ENCODE results near the gene HSPA12B. TPM values are rescaled to one million over a fixed set of nuclear protein-coding genes. Genes with fewer than 3 reads are reported as not detected.

HSPA12B gene
- total and polyA plus RNA-seq, 2 of the 13 experiments (the other 11 are each of a cell fraction or from before 2014, with no cell fraction given), result 0.01 TPM; not detected in 1

- TF ChIP-seq AHDC1 (CRISPR knock-in tag; IDR thresholded peaks at IDR 0.05; ENCODE audit: borderline replicate concordance), result no peak
- no peak for TF ChIP-seq USF2 (IDR thresholded peaks at IDR 0.05; ENCODE audit: low read depth, low read length)
- TF ChIP-seq USF2 (CRISPR knock-in tag; IDR thresholded peaks at IDR 0.05; ENCODE audit: borderline replicate concordance), result no peak
- TF ChIP-seq SNAI1 (CRISPR knock-in tag; IDR thresholded peaks at IDR 0.05; ENCODE audit: borderline replicate concordance), result peak; percentile 62; the same call in 1 of the 2 replicates
- TF ChIP-seq ATF7-NPFF (CRISPR knock-in tag; IDR thresholded peaks at IDR 0.05; ENCODE audit: low read depth), result 0 out of 2 replicates have a peak, but pooled peaks have one; percentile 9
- TF ChIP-seq GTF2F1 (IDR thresholded peaks at IDR 0.05; ENCODE audit: low read length), result no peak
- TF ChIP-seq ASH2L (IDR thresholded peaks at IDR 0.05; ENCODE audit: insufficient read length, low read depth, low read length), result peak; percentile 28
- TF ChIP-seq GATA4 (IDR thresholded peaks at IDR 0.05; ENCODE audit: borderline replicate concordance, low read depth), result no peak
- TF ChIP-seq CTCF (CRISPR knock-in tag; IDR thresholded peaks at IDR 0.05), result peak; percentile 21; the same call in 1 of the 2 replicates
- TF ChIP-seq ZBTB33 (CRISPR knock-in tag; IDR thresholded peaks at IDR 0.05), result no peak; the same call in 1 of the 2 replicates
- TF ChIP-seq ZNF3 (CRISPR knock-in tag; IDR thresholded peaks at IDR 0.05), result no peak
- no peak; the same call in 1 of the 2 replicates for TF ChIP-seq TFAP4 (IDR thresholded peaks at IDR 0.05; ENCODE audit: borderline replicate concordance, low read depth)
- TF ChIP-seq ZNF703 (CRISPR knock-in tag; IDR thresholded peaks at IDR 0.05; ENCODE audit: borderline replicate concordance), result peak; percentile 46; the same call in 1 of the 2 replicates
- TF ChIP-seq GLI4 (CRISPR knock-in tag; IDR thresholded peaks at IDR 0.05; ENCODE audit: borderline replicate concordance), result 0 out of 2 replicates have a peak, but pooled peaks have one; percentile 33
Observed at GRCh38 chr20:3777716-3778629, 45.5 kb downstream of the HSPA12B start (continued).

Data from HepG2 (cell line).